ENCODE results near the gene KIFC1.
"Not testable (repeated sequence)": the region's sequence is repeated elsewhere in the genome, so short reads cannot be mapped to it uniquely, and the experiment has no call there.

Gene KIFC1

GRCh38 chr6:33377171-33377570, 14.5 kb upstream of the KIFC1 start:
- no peak for DNase-seq

DNA sequence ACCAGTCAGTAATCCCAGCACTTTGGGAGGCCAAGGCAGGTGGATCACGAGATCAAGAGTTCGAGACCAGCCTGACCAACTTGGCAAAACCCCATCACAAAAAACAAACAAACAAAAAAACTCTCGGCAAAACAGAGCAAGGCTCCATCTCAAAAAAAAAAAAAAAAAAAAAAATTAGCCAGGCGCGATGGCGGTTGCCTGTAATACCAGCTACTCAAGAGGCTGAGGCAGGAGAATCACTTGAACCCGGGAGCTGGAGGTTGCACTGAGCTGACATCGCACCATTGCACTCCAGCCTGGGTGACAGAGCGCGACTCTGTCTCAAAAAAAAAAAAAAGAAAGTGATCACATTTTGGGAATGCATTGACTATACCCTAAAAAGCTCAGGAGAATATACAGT, 12.4 kb upstream of the KIFC1 start:
- DNase-seq, result not testable (repeated sequence)

- DNase-seq, result no peak
These were observed 11.2 kb upstream of the KIFC1 start for GRCh38 chr6:33380272-33380981.

DNA sequence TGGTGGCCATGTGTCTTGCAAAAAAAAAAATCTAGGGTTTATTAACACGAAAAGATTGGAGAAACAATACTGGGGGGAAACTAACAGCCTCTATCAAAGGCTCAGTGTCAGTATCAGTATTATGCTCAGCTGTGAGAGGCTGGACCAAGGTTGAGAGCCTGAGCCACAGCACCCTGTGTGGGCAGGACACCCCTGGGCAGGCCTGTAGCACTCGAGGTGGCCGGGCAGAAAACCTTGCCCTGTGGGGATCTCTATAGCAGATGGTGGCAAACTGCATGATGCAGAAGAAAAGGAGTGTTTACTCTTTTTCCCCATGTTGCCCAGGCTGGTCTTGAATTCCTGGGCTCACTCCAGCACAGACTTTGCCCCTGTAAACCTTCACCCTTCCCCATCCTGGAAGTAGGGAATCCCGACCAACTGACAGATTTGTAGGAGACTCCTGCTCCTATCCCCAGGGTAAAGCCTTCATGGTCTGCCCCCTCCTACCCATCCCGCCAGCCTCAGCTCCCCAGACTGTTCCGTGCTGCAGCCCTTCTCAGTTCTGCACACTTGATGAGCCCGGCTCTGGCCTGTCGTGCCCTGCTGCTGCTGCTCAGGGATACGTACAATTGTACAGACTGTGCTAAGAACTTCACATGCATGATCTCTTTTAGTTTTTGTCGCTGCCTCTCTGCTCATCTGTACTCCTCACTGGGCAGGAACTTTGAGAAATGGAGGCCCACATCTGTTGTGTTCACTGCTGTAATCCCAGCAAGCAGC, 8.0 kb upstream of the KIFC1 start:
- no peak for DNase-seq

DNA sequence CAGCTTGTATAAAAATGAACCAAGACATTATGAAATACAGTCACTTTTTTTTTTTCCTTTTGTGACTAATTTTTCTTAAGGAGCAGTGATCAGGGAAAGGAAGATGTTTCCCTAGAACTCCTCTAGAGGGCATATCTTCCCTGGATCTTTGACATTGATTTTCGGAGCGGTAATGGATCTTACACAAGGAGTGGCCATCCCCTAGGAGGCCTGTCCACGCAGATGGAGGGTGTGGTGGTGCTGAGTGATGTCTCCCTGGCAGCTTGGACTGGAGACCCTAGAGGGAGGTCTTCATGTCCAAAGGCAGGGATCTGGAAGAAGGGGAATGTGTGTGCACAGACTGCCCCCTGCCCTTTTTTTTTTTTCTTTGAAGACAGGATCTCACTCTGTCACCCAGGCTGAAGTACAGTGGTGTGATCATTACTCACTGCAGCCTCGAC, 7.0 kb upstream of the KIFC1 start:
- no peak for DNase-seq

- DNase-seq, result no peak
These were observed 1.4 kb upstream of the KIFC1 start for GRCh38 chr6:33390173-33390572.

DNA sequence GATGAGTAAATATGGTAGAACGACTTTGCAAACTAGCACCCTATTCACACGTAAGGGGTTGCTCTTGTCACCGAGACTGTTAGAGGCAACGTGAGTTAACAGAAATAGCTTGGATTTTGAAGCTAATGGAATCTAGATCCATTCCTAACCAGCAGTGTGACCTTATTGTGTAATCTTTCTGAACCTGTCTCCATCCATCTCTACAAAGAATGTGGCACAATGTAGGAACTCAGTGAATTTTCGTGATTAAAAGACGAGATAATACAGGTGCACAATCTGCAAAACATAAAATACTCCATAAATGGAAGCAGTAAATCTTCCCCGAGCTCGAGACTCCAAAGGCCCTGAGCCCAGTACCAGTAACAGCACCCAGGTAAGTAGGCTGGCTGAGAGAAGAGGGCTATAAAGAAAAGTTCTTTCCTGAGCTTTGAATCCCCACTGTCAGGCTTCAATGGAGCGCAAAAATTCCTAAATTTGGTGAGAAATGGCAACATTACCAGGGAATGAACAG, 801 bp upstream of the KIFC1 start:
- DNase-seq, result no peak

- no peak for DNase-seq
These were observed 435 bp downstream of the KIFC1 start for GRCh38 chr6:33391922-33392594.

- no peak for DNase-seq
These were observed 949 bp downstream of the KIFC1 start for GRCh38 chr6:33392595-33392948.

DNA sequence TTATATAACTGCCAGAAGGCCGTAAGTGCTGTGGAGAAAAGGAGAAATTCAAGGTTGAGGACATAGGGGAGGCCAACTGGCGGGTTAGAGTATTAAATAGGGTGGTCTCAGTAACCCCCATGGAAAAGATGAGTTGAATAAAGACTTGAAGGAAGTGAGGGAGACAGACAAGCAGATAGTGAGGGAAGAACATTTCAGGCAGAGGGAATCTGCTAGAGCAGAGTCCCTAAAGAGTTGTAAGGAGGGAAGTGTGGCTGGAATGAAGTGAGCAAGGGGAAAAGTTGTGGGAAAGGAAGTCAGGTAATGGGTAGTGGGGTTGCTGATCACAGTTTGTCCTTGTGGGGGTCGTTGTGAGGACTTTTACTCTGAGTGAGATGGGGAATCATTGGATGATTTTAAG, 1.4 kb downstream of the KIFC1 start:
- no peak for DNase-seq

- no peak for DNase-seq
These were observed 5.9 kb downstream of the KIFC1 start for GRCh38 chr6:33397541-33397940.

- not testable (repeated sequence) for DNase-seq
These were observed 7.0 kb downstream of the KIFC1 start for GRCh38 chr6:33398601-33399000.

GRCh38 chr6:33399881-33400280, 8.3 kb downstream of the KIFC1 start:
- DNase-seq, result not testable (repeated sequence)

DNA sequence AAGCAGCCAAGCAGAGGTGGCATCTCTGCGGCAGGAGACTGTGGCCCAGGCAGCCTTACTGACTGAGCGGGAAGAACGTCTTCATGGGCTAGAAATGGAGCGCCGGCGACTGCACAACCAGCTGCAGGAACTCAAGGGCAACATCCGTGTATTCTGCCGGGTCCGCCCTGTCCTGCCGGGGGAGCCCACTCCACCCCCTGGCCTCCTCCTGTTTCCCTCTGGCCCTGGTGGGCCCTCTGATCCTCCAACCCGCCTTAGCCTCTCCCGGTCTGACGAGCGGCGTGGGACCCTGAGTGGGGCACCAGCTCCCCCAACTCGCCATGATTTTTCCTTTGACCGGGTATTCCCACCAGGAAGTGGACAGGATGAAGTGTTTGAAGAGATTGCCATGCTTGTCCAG, 13.3 kb downstream of the KIFC1 start:
- DNase-seq, result no peak

- DNase-seq, result no peak
These were observed 13.8 kb downstream of the KIFC1 start for GRCh38 chr6:33405386-33405940.

DNA sequence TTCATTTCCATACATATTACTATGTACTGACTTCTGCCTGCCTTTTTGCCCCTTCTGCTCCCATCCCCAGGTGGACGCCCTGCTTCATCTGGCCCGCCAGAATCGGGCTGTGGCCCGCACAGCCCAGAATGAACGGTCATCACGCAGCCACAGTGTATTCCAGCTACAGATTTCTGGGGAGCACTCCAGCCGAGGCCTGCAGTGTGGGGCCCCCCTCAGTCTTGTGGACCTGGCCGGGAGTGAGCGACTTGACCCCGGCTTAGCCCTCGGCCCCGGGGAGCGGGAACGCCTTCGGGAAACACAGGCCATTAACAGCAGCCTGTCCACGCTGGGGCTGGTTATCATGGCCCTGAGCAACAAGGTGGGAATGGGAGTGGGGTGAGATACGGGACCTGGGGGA, 14.5 kb downstream of the KIFC1 start:
- no peak for DNase-seq

DNA sequence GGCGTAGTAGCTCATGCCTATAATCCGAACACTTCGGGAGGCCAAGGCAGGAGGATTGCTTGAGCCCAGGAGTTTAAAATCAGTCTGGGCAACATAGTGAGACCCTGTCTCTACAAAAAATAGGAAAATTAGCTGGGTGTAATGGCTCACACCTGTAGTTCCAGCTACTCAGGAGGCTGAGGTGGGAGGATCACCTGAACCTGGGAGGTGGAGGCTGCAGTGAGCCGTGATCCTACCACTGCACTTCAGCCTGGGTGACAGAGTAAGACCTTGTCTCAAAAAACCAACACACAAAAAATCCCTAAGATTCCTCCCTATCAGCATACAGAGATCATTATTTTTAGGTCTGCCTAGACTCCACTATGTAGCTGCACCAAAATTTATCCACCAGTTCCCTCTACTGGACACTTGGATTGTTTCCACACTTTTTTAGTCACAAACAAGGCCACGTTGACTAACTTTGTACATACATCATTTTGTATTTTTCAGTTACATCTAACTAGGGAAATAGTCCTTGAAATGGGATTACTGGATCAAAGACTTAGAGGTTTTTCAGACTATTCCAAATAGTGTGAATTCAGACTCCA, 15.6 kb downstream of the KIFC1 start:
- DNase-seq, result no peak

DNA sequence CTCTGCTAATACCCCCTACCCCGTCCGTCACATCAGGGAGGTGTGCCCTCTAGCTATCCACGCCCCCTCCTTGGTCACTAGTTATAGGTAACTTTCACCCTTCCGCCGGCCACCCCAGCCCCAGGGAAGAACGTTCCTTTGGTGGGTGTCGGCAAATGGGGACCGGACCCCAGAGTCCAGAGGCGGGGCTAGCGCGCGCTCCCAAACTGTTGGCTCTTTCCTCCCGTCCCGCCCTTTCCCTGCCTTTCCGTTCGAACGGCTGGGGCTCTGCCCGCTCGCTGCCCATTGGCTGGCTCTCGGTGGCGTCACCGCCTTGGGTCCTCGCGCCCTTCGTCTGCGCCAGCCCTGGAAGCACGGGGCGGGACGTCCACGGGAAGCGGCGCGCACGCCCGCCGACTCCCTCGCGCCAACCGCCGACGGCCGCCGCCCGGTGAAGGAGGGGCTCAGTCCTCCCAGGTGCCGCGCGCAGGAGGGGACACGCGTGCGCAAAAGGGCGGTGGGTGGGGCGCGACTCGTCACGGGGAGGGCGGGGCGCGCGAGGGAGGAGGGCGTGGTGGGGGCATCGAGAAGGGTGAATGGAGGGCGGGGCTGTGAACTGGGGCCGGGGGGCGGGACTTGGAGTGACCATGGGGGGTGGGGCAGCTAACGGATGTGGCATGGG, 18.6 kb downstream of the KIFC1 start:
- DNase-seq, result peak; percentile 43

GRCh38 chr6:33410711-33411631, 19.3 kb downstream of the KIFC1 start, which contains the start of gene PHF1:
Gene PHF1 (plus strand): TSS chr6:33411014. CDS start chr6:33412264, 1,250 bp downstream.
- DNase-seq, result peak; percentile 25

GRCh38 chr6:33411632-33412005, 20.0 kb downstream of the KIFC1 start:
- DNase-seq, result no peak
